ENCODE results near the gene FCHSD2. TPM values are rescaled to one million over a fixed set of nuclear protein-coding genes. Genes with fewer than 3 reads are reported as not detected.
"Not testable (repeated sequence)": the region's sequence is repeated elsewhere in the genome, so short reads cannot be mapped to it uniquely, and the experiment has no call there.

Gene FCHSD2
- total and polyA plus RNA-seq, 2 donors, result 12.5 to 22.3 TPM

DNA sequence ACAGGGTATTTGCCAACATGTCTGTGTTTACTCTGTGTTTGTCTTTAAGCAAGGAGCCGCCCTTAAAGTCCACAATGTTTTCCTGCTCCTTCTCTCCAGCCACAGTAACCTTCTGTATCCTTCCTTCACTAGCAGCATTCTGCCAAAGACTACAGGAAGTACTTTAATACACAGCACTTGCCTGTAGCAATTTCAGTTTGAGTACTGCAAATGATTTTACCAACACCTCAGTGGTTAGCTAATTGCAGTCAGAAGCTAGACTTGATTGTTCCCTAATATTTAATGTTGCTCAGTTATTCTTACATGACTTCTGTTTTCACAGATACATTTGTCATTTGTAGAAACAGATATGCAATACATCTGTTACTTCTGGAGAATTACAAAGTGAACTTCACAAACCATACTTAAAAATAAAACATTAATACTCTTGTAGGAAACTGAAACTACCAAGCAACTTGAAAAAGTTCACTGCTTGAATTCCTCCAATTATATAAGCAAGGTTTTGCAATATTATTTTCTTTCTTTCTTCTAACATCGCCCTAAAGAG is 69.1 kb downstream of the FCHSD2 start:
- no peaks in the 10 kb centered on the region for H3K27me3 ChIP-seq (ENCODE audit: control insufficient read depth in 2 of 2, insufficient read depth in 1 of 2, low read length in 1 of 2)
- no peak overlapping the region for H3K4me3 ChIP-seq (ENCODE audit: low read length in 2 of 2)
- 46% methylated on average over 2 of the region's 2 CpGs for WGBS
- peak overlapping the region; percentile 20 to 45 for H3K27ac ChIP-seq (ENCODE audit: low read depth in 1 of 2, low read length in 1 of 2)
- peak in 2 of 9 donors; percentile 10 to 33 for DNase-seq (ENCODE audit: low read depth in 6 of 9, low spot score in 9 of 9)
- H3K36me3 ChIP-seq (ENCODE audit: control insufficient read depth in 2 of 2, insufficient read depth in 2 of 2, low read length in 1 of 2), result peaks cover 0 to 2% of the 10 kb centered on the region in 2 donors
- H3K4me1 ChIP-seq (ENCODE audit: control insufficient read depth in 2 of 2, insufficient read depth in 2 of 2, low read length in 2 of 2), result no peaks in the 10 kb centered on the region
- no peaks in the 10 kb centered on the region for H3K9me3 ChIP-seq (ENCODE audit: control insufficient read depth in 2 of 2, insufficient read depth in 1 of 2, low read length in 1 of 2)

- H3K4me3 ChIP-seq (ENCODE audit: low read length in 2 of 2), result no peak overlapping the region
- H3K9me3 ChIP-seq (ENCODE audit: control insufficient read depth in 2 of 2, insufficient read depth in 1 of 2, low read length in 1 of 2), result no peaks in the 10 kb centered on the region
- DNase-seq (ENCODE audit: low read depth in 6 of 9, low spot score in 9 of 9), result no peak
- H3K4me1 ChIP-seq (ENCODE audit: control insufficient read depth in 2 of 2, insufficient read depth in 2 of 2, low read length in 2 of 2), result no peaks in the 10 kb centered on the region
- WGBS, result 97% methylated on average over 3 of the region's 3 CpGs
- H3K27me3 ChIP-seq (ENCODE audit: control insufficient read depth in 2 of 2, insufficient read depth in 1 of 2, low read length in 1 of 2), result no peaks in the 10 kb centered on the region
- no peak overlapping the region for H3K27ac ChIP-seq (ENCODE audit: low read depth in 1 of 2, low read length in 1 of 2)
- no peaks in the 10 kb centered on the region for H3K36me3 ChIP-seq (ENCODE audit: control insufficient read depth in 2 of 2, insufficient read depth in 2 of 2, low read length in 1 of 2)
These were observed 71.5 kb downstream of the FCHSD2 start for GRCh38 chr11:73070653-73071052.

- not testable (repeated sequence) for H3K9me3 ChIP-seq (ENCODE audit: control insufficient read depth in 2 of 2, insufficient read depth in 1 of 2, low read length in 1 of 2); H3K4me1 ChIP-seq (ENCODE audit: control insufficient read depth in 2 of 2, insufficient read depth in 2 of 2, low read length in 2 of 2); DNase-seq (ENCODE audit: low read depth in 6 of 9, low spot score in 9 of 9); H3K27ac ChIP-seq (ENCODE audit: low read depth in 1 of 2, low read length in 1 of 2); H3K27me3 ChIP-seq (ENCODE audit: control insufficient read depth in 2 of 2, insufficient read depth in 1 of 2, low read length in 1 of 2); H3K4me3 ChIP-seq (ENCODE audit: low read length in 2 of 2); H3K36me3 ChIP-seq (ENCODE audit: control insufficient read depth in 2 of 2, insufficient read depth in 2 of 2, low read length in 1 of 2)
- WGBS, result 98% methylated on average over 3 of the region's 3 CpGs
These were observed 80.2 kb downstream of the FCHSD2 start for GRCh38 chr11:73061857-73062424.

GRCh38 chr11:73061434-73061833 is 80.7 kb downstream of the FCHSD2 start:
- DNase-seq (ENCODE audit: low read depth in 6 of 9, low spot score in 9 of 9); H3K36me3 ChIP-seq (ENCODE audit: control insufficient read depth in 2 of 2, insufficient read depth in 2 of 2, low read length in 1 of 2); H3K4me1 ChIP-seq (ENCODE audit: control insufficient read depth in 2 of 2, insufficient read depth in 2 of 2, low read length in 2 of 2); H3K27me3 ChIP-seq (ENCODE audit: control insufficient read depth in 2 of 2, insufficient read depth in 1 of 2, low read length in 1 of 2); H3K4me3 ChIP-seq (ENCODE audit: low read length in 2 of 2); H3K9me3 ChIP-seq (ENCODE audit: control insufficient read depth in 2 of 2, insufficient read depth in 1 of 2, low read length in 1 of 2); H3K27ac ChIP-seq (ENCODE audit: low read depth in 1 of 2, low read length in 1 of 2): not testable (repeated sequence)
- WGBS, result 97% methylated on average over 10 of the region's 10 CpGs

GRCh38 chr11:73059915-73060314 is 82.2 kb downstream of the FCHSD2 start:
- peaks cover 0 to 9% of the 10 kb centered on the region in 2 donors for H3K36me3 ChIP-seq (ENCODE audit: control insufficient read depth in 2 of 2, insufficient read depth in 2 of 2, low read length in 1 of 2)
- no peak for DNase-seq (ENCODE audit: low read depth in 6 of 9, low spot score in 9 of 9)
- 99% methylated on average over 1 of the region's 1 CpG for WGBS
- no peak overlapping the region for H3K27ac ChIP-seq (ENCODE audit: low read depth in 1 of 2, low read length in 1 of 2)
- no peaks in the 10 kb centered on the region for H3K27me3 ChIP-seq (ENCODE audit: control insufficient read depth in 2 of 2, insufficient read depth in 1 of 2, low read length in 1 of 2)
- no peak overlapping the region for H3K4me3 ChIP-seq (ENCODE audit: low read length in 2 of 2)
- no peaks in the 10 kb centered on the region for H3K4me1 ChIP-seq (ENCODE audit: control insufficient read depth in 2 of 2, insufficient read depth in 2 of 2, low read length in 2 of 2)
- no peaks in the 10 kb centered on the region for H3K9me3 ChIP-seq (ENCODE audit: control insufficient read depth in 2 of 2, insufficient read depth in 1 of 2, low read length in 1 of 2)

DNA sequence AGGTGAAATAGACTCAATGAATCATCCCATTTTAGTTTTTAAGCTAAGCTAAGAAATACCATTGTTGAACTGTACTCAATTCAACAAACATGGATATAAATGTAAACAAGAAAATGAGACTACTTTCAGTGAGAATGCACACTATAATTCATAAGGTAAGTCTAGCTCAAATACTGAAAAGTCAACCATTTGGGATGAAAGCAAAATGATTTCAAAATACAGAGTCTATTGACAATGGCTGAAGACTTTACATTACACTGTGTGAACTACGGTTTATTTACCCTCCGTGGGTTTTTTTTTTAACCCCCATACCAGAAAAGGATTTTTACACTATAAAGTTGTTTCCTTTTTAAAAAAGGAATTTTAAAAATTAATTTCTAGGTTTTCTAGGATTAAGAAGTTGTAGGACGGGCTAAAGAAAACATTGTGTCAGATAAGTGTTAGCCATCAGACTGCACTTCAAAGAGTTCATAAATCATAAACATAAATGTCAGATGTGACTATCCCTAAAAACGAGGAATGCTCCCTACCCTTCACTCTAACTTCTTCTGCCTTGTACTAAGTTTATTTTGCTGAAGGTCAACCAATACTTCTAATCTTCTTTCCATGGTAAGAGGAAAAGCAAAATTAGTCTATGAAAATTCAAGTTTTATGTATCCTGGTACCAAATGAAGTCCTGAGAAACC is 83.0 kb downstream of the FCHSD2 start:
- DNase-seq (ENCODE audit: low read depth in 6 of 9, low spot score in 9 of 9), result no peak
- Histone ChIP-seq H3K27me3 (ENCODE audit: control insufficient read depth in 2 of 2, insufficient read depth in 1 of 2, low read length in 1 of 2) (no peaks in the 10 kb centered on the region), H3K9me3 (ENCODE audit: control insufficient read depth in 2 of 2, insufficient read depth in 1 of 2, low read length in 1 of 2) (no peaks in the 10 kb centered on the region), H3K36me3 (ENCODE audit: control insufficient read depth in 2 of 2, insufficient read depth in 2 of 2, low read length in 1 of 2) (peaks cover 0 to 9% of the 10 kb centered on the region in 2 donors), H3K4me1 (ENCODE audit: control insufficient read depth in 2 of 2, insufficient read depth in 2 of 2, low read length in 2 of 2) (no peaks in the 10 kb centered on the region), H3K4me3 (ENCODE audit: low read length in 2 of 2) (no peak overlapping the region), H3K27ac (ENCODE audit: low read depth in 1 of 2, low read length in 1 of 2) (no peak overlapping the region)
- WGBS, result 95% methylated on average over 4 of the region's 4 CpGs

DNA sequence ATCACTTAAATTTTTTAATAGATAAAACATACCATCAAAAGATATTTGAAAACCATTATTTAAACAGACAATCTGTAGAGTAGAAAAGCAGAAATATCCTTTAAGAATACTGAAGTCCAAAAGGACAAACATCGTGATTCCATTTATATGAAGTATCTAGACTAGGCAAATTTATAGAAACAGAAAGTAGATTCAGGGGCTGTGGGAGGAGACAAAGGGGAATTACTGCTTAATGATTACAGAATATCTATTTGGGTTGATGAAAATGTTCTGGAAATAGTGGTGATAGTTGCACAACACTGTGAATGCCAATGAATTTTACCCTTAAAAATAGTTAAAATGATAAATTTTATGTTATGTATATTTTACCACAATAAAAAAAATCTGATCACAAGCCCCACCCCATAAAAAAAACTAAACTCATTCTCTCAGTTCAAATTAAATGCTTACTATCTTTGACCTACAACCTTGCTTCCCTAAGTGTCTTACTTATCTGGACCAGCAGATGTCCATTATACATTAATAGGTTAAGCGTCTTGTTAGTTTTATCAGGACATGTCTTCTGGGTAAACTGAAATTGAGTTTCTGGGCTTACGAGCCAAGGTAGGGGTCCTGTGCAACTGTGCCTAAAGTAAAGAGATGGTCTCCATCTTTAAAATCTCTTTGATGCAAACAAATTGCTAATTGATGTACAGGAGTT is 86.3 kb downstream of the FCHSD2 start:
- H3K27me3 ChIP-seq (ENCODE audit: control insufficient read depth in 2 of 2, insufficient read depth in 1 of 2, low read length in 1 of 2), result no peaks in the 10 kb centered on the region
- no peaks in the 10 kb centered on the region for H3K9me3 ChIP-seq (ENCODE audit: control insufficient read depth in 2 of 2, insufficient read depth in 1 of 2, low read length in 1 of 2)
- H3K4me3 ChIP-seq (ENCODE audit: low read length in 2 of 2), result no peak overlapping the region
- 98% methylated on average over 3 of the region's 3 CpGs for WGBS
- no peaks in the 10 kb centered on the region for H3K4me1 ChIP-seq (ENCODE audit: control insufficient read depth in 2 of 2, insufficient read depth in 2 of 2, low read length in 2 of 2)
- H3K27ac ChIP-seq (ENCODE audit: low read depth in 1 of 2, low read length in 1 of 2), result no peak overlapping the region
- no peaks in the 10 kb centered on the region for H3K36me3 ChIP-seq (ENCODE audit: control insufficient read depth in 2 of 2, insufficient read depth in 2 of 2, low read length in 1 of 2)
- no peak for DNase-seq (ENCODE audit: low read depth in 6 of 9, low spot score in 9 of 9)

GRCh38 chr11:73055002-73055401 is 87.1 kb downstream of the FCHSD2 start:
- Histone ChIP-seq H3K27me3 (ENCODE audit: control insufficient read depth in 2 of 2, insufficient read depth in 1 of 2, low read length in 1 of 2) (no peaks in the 10 kb centered on the region), H3K27ac (ENCODE audit: low read depth in 1 of 2, low read length in 1 of 2) (no peak overlapping the region), H3K4me1 (ENCODE audit: control insufficient read depth in 2 of 2, insufficient read depth in 2 of 2, low read length in 2 of 2) (no peaks in the 10 kb centered on the region), H3K36me3 (ENCODE audit: control insufficient read depth in 2 of 2, insufficient read depth in 2 of 2, low read length in 1 of 2) (no peaks in the 10 kb centered on the region), H3K9me3 (ENCODE audit: control insufficient read depth in 2 of 2, insufficient read depth in 1 of 2, low read length in 1 of 2) (no peaks in the 10 kb centered on the region), H3K4me3 (ENCODE audit: low read length in 2 of 2) (no peak overlapping the region)
- 94% methylated on average over 5 of the region's 5 CpGs for WGBS
- DNase-seq (ENCODE audit: low read depth in 6 of 9, low spot score in 9 of 9), result no peak

DNA sequence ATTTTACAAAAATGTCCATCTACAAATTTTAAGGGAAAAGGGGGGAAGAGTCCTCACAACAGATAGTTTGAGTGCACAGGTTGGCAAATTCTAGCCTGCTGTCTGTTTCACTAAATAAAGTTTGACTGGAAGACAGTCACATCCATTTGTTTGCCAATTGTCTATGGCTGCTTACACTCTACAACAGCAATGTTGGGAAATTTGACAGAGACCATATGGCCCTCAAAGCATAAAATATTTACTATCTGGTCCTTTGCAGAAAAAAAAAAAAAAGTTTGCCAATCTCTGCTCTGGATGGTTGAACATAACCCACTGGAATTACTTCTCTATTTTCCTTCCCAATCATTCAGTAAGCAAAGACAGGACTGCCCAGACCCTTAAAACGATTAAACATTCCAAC is 88.2 kb downstream of the FCHSD2 start:
- Histone ChIP-seq H3K36me3 (ENCODE audit: control insufficient read depth in 2 of 2, insufficient read depth in 2 of 2, low read length in 1 of 2) (no peaks in the 10 kb centered on the region), H3K4me1 (ENCODE audit: control insufficient read depth in 2 of 2, insufficient read depth in 2 of 2, low read length in 2 of 2) (no peaks in the 10 kb centered on the region), H3K27me3 (ENCODE audit: control insufficient read depth in 2 of 2, insufficient read depth in 1 of 2, low read length in 1 of 2) (no peaks in the 10 kb centered on the region), H3K27ac (ENCODE audit: low read depth in 1 of 2, low read length in 1 of 2) (no peak overlapping the region), H3K9me3 (ENCODE audit: control insufficient read depth in 2 of 2, insufficient read depth in 1 of 2, low read length in 1 of 2) (no peaks in the 10 kb centered on the region), H3K4me3 (ENCODE audit: low read length in 2 of 2) (no peak overlapping the region)
- no peak for DNase-seq (ENCODE audit: low read depth in 6 of 9, low spot score in 9 of 9)
- WGBS, result 98% methylated on average over 1 of the region's 1 CpG

Measured in thymus (tissue), 11 donors.